H9 (cell line): ENCODE data around the gene CCNT1. TPM values are rescaled to one million over a fixed set of nuclear protein-coding genes. Genes with fewer than 3 reads are reported as not detected.
"Not testable (repeated sequence)": the region's sequence is repeated elsewhere in the genome, so short reads cannot be mapped to it uniquely, and the experiment has no call there.

Experiments used
- DNase-seq: peaks from one replicate; pipeline ENCODE4 v3.0.0-alpha.2; 2017
- H2AFZ ChIP-seq: one replicate; pipeline ENCODE4 v1.6.1; 2013; ENCODE audit warnings: mild to moderate bottlenecking, low read length, control low read depth, moderate library complexity
- H2AK5ac ChIP-seq: 2 replicates; pipeline ENCODE4 v1.6.1; 2013; ENCODE audit warnings: low read length, control low read depth, mixed read lengths; ENCODE audit not compliant: insufficient read length
- H2BK120ac ChIP-seq: one replicate; pipeline ENCODE4 v1.6.1; 2013; ENCODE audit warnings: low read depth, mild to moderate bottlenecking, low read length, control low read depth, inconsistent platforms; ENCODE audit not compliant: poor library complexity, severe bottlenecking
- H2BK12ac ChIP-seq: 2 replicates; pipeline ENCODE4 v1.6.1; 2013; ENCODE audit warnings: low read length, control low read depth, mixed read lengths, low read depth; ENCODE audit not compliant: insufficient read length
- H2BK15ac ChIP-seq: 2 replicates; pipeline ENCODE4 v1.6.1; 2013; ENCODE audit warnings: low read depth, low read length, control low read depth
- H2BK20ac ChIP-seq: one replicate; pipeline ENCODE4 v1.6.1; 2013; ENCODE audit warnings: low read depth, mild to moderate bottlenecking, low read length, control low read depth, inconsistent platforms; ENCODE audit not compliant: poor library complexity, severe bottlenecking
- H2BK5ac ChIP-seq: 2 replicates; pipeline ENCODE4 v1.6.1; 2013; ENCODE audit warnings: low read length, control low read depth, mixed read lengths; ENCODE audit not compliant: insufficient read length
- H3K14ac ChIP-seq: 2 replicates; pipeline ENCODE4 v1.6.1; 2013; ENCODE audit warnings: low read length, control low read depth; ENCODE audit not compliant: insufficient read depth
- H3K18ac ChIP-seq: 2 replicates; pipeline ENCODE4 v1.6.1; 2013; ENCODE audit warnings: low read depth, mild to moderate bottlenecking, mixed read lengths, low read length, control low read depth; ENCODE audit not compliant: insufficient read length
- H3K23ac ChIP-seq: 2 replicates; pipeline ENCODE4 v1.6.1; 2013; ENCODE audit warnings: low read length, control low read depth, mixed read lengths, low read depth; ENCODE audit not compliant: insufficient read length
- H3K23me2 ChIP-seq: 2 replicates; pipeline ENCODE4 v1.6.1; 2013; ENCODE audit warnings: low read depth, mild to moderate bottlenecking, mixed read lengths, low read length, control low read depth; ENCODE audit not compliant: insufficient read length, poor library complexity, severe bottlenecking
- H3K27ac ChIP-seq: 2 replicates; pipeline ENCODE4 v1.5.1; 2013; ENCODE audit warnings: low read length, control low read depth, mixed read lengths, low read depth; ENCODE audit not compliant: insufficient read length
- H3K27me3 ChIP-seq: 2 replicates; pipeline ENCODE4 v1.6.1; 2013; ENCODE audit warnings: low read length, control low read depth, inconsistent platforms; ENCODE audit not compliant: insufficient read depth
- H3K4ac ChIP-seq: 2 replicates; pipeline ENCODE4 v1.6.1; 2013; ENCODE audit warnings: low read depth, mild to moderate bottlenecking, control low read depth, inconsistent platforms, low read length, moderate library complexity
- H3K4me1 ChIP-seq: 2 replicates; pipeline ENCODE4 v1.6.1; 2013; ENCODE audit warnings: low read length, control low read depth, inconsistent platforms; ENCODE audit not compliant: insufficient read depth
- H3K4me2 ChIP-seq: 2 replicates; pipeline ENCODE4 v1.6.1; 2013; ENCODE audit warnings: low read length, control low read depth, mixed read lengths; ENCODE audit not compliant: insufficient read length, insufficient read depth
- H3K56ac ChIP-seq: 2 replicates; pipeline ENCODE4 v1.6.1; 2013; ENCODE audit warnings: low read depth, mild to moderate bottlenecking, mixed read lengths, low read length, control low read depth; ENCODE audit not compliant: insufficient read length
- H3K79me1 ChIP-seq: 2 replicates; pipeline ENCODE4 v1.6.1; 2013; ENCODE audit warnings: low read depth, mild to moderate bottlenecking, moderate library complexity, low read length, control low read depth, inconsistent platforms; ENCODE audit not compliant: insufficient read depth, poor library complexity, severe bottlenecking
- H3K79me2 ChIP-seq: 2 replicates; pipeline ENCODE4 v1.6.1; 2013; ENCODE audit warnings: low read length, control low read depth, inconsistent platforms; ENCODE audit not compliant: insufficient read depth
- H3K9ac ChIP-seq: 2 replicates; pipeline ENCODE4 v1.6.1; 2013; ENCODE audit warnings: low read length, control low read depth, mixed read lengths; ENCODE audit not compliant: insufficient read length; ENCODE audit errors: extremely low read depth
- H3K9me3 ChIP-seq: one replicate; pipeline ENCODE4 v1.6.1; 2013; ENCODE audit warnings: low read depth, low read length, inconsistent platforms; ENCODE audit not compliant: control insufficient read depth
- H3T11ph ChIP-seq: one replicate; pipeline ENCODE4 v1.6.1; 2013; ENCODE audit warnings: mild to moderate bottlenecking, low read length, control low read depth, inconsistent platforms
- H4K20me1 ChIP-seq: one replicate; pipeline ENCODE4 v1.6.1; 2013; ENCODE audit not compliant: control insufficient read depth, insufficient read length, insufficient read depth
- H4K5ac ChIP-seq: 2 replicates; pipeline ENCODE4 v1.6.1; 2013; ENCODE audit warnings: low read depth, mild to moderate bottlenecking, mixed read lengths, low read length, control low read depth; ENCODE audit not compliant: insufficient read length
- H4K8ac ChIP-seq: replicated peaks from 2 replicates; pipeline ENCODE4 v1.6.1; 2013; ENCODE audit warnings: low read length, control low read depth, mixed read lengths, low read depth; ENCODE audit not compliant: insufficient read length
- H4K91ac ChIP-seq: 2 replicates; pipeline ENCODE4 v1.6.1; 2013; ENCODE audit warnings: low read depth, mild to moderate bottlenecking, moderate library complexity, mixed read lengths, low read length, control low read depth; ENCODE audit not compliant: insufficient read length
- H3K27ac Mint-ChIP-seq, 3 experiments: 2 replicates in 2 of 3; 3 replicates in 1 of 3; pipeline ENCODE4 v1.8.0; 2020 to 2021; ENCODE audit warnings: mixed read lengths in 3 of 3, mild to moderate bottlenecking in 1 of 3, moderate library complexity in 1 of 3
- H3K27me3 Mint-ChIP-seq: 2 replicates; pipeline ENCODE4 v1.8.0; 2021; ENCODE audit warnings: low read depth, mild to moderate bottlenecking, moderate library complexity, mixed read lengths
- H3K36me3 Mint-ChIP-seq, 3 experiments: 2 replicates in 2 of 3; 3 replicates in 1 of 3; pipeline ENCODE4 v1.8.0; 2020 to 2021; ENCODE audit warnings: low read depth in 3 of 3, mixed read lengths in 3 of 3; ENCODE audit not compliant: insufficient read depth in 1 of 3
- H3K4me1 Mint-ChIP-seq, 2 experiments: 2 replicates each; pipeline ENCODE4 v1.8.0; 2020; ENCODE audit warnings: mixed read lengths in 2 of 2
- H3K4me3 Mint-ChIP-seq, 2 experiments: 2 replicates in 1 of 2; 3 replicates in 1 of 2; pipeline ENCODE4 v1.8.0; 2020 to 2021; ENCODE audit warnings: mild to moderate bottlenecking in 2 of 2, mixed read lengths in 2 of 2, moderate library complexity in 1 of 2
- H3K9me3 Mint-ChIP-seq, 2 experiments: 2 replicates in 1 of 2; 3 replicates in 1 of 2; pipeline ENCODE4 v1.8.0; 2020; ENCODE audit warnings: mild to moderate bottlenecking in 2 of 2, mixed read lengths in 2 of 2, moderate library complexity in 1 of 2
- CTCF ChIP-seq: fragments of 200-600 bp; sonication (generic); conservative IDR thresholded peaks from 3 replicates; pipeline ENCODE4 v1.8.0; 2021; ENCODE audit warnings: antibody characterized with exemption, mild to moderate bottlenecking
- WGBS: extraction: QIAGEN DNeasy Blood & Tissue Kit; methylation state at CpG from one replicate; pipeline ENCODE4 v1.1.7; 2013; ENCODE audit warnings: missing lambda C conversion rate, low lambda C conversion rate, mixed read lengths; ENCODE audit not compliant: insufficient read length; ENCODE audit errors: extremely low coverage; 5-methylcytosine and 5-hydroxymethylcytosine counted together
- total RNA-seq: library from RNA; stranded (reverse); gene quantifications from 2 replicates; pipeline ENCODE4 v1.2.1, GENCODE V29; 2021

CCNT1 gene
- total RNA-seq, 1 experiment from 2014 or later = 53.1 TPM

- no peaks in the 10 kb centered on the region; the same call in 1 of the 2 replicates for H3K27me3 Mint-ChIP-seq
- H3K36me3 Mint-ChIP-seq = peaks cover 26 to 56% (median 50%) of the 10 kb centered on the region in 3 experiments; a peak in 6 of 7 replicates
- Histone ChIP-seq H2BK5ac (no peak overlapping the region), H4K20me1 (no peaks in the 10 kb centered on the region), H3K4ac (no peak overlapping the region), H4K5ac (no peak overlapping the region), H3K9ac (no peak overlapping the region), H3K4me1 (no peaks in the 10 kb centered on the region), H3K56ac (no peak overlapping the region), H2BK120ac (no peak overlapping the region), H3K18ac (no peak overlapping the region), H4K91ac (no peak overlapping the region), H3K79me1 (peaks cover 9% of the 10 kb centered on the region), H2AFZ (no peak overlapping the region), H3K23ac (no peak overlapping the region), H4K8ac (no peak overlapping the region), H3T11ph (no peak overlapping the region), H3K27me3 (no peaks in the 10 kb centered on the region), H3K27ac (no peak overlapping the region), H2BK12ac (no peak overlapping the region), H3K4me2 (no peak overlapping the region), H3K9me3 (no peaks in the 10 kb centered on the region), H2AK5ac (no peak overlapping the region), H2BK20ac (no peak overlapping the region), H3K14ac (no peak overlapping the region), H3K23me2 (peaks cover 4% of the 10 kb centered on the region), H3K79me2 (peaks cover 15% of the 10 kb centered on the region; the same call in 1 of the 2 replicates), H2BK15ac (no peak overlapping the region)
- H3K27ac Mint-ChIP-seq = no peak overlapping the region
- H3K4me1 Mint-ChIP-seq = peaks cover 9 to 11% of the 10 kb centered on the region in 2 experiments
- no CpG with 5 or more reads among the region's 10 CpGs for WGBS
- no peak overlapping the region for H3K4me3 Mint-ChIP-seq
- TF ChIP-seq CTCF = no peak
- no peaks in the 10 kb centered on the region; a peak in 1 of 5 replicates for H3K9me3 Mint-ChIP-seq
- no peak for DNase-seq
Observed at GRCh38 chr12:48712209-48712608, 4.3 kb downstream of the CCNT1 start.

- not testable (repeated sequence) for H3K18ac ChIP-seq, H2BK15ac ChIP-seq, H3K27ac ChIP-seq, H4K91ac ChIP-seq, H3K14ac ChIP-seq, H2BK12ac ChIP-seq, H3K4ac ChIP-seq, H3K79me2 ChIP-seq, H3K9me3 Mint-ChIP-seq, H3K27me3 Mint-ChIP-seq, H3K4me1 ChIP-seq, H4K5ac ChIP-seq, H4K20me1 ChIP-seq, H3K9ac ChIP-seq, H3K27me3 ChIP-seq, H2BK20ac ChIP-seq, H3K4me1 Mint-ChIP-seq, H3K9me3 ChIP-seq, H2BK120ac ChIP-seq, H2BK5ac ChIP-seq, H3K56ac ChIP-seq, H3K23me2 ChIP-seq, H3K79me1 ChIP-seq, H4K8ac ChIP-seq, H2AK5ac ChIP-seq, H3K4me3 Mint-ChIP-seq, H3K4me2 ChIP-seq, H2AFZ ChIP-seq, H3K23ac ChIP-seq, H3K27ac Mint-ChIP-seq, H3T11ph ChIP-seq, DNase-seq
- H3K36me3 Mint-ChIP-seq = peaks cover 28 to 74% (median 71%) of the 10 kb centered on the region in 3 experiments; a peak in 6 of 7 replicates
- WGBS = no CpG with 5 or more reads among the region's 7 CpGs
Observed at GRCh38 chr12:48698822-48699221, 17.7 kb downstream of the CCNT1 start.
